Brain microvascular endothelial cell (primary cell): ENCODE measurements around the gene AFF3.

ENCODE experiments used
- DNase-seq: peaks from one replicate; pipeline ENCODE4 v3.0.0-alpha.2; 2020
- H3K27ac ChIP-seq: fragments of 250-450 bp; sonication (Bioruptor Pico); 2 replicates; pipeline ENCODE4 v1.5.1; 2020; ENCODE audit warnings: mild to moderate bottlenecking, moderate library complexity
- H3K27me3 ChIP-seq: fragments of 250-450 bp; sonication (Bioruptor Pico); replicated peaks from 2 replicates; pipeline ENCODE4 v1.5.1; 2020; ENCODE audit warnings: mild to moderate bottlenecking
- H3K36me3 ChIP-seq: fragments of 250-450 bp; sonication (Bioruptor Pico); replicated peaks from 2 replicates; pipeline ENCODE4 v1.5.1; 2020; ENCODE audit warnings: mild to moderate bottlenecking
- H3K4me3 ChIP-seq: 2 replicates; pipeline ENCODE4 v1.5.1; 2011; ENCODE audit warnings: low read depth, mild to moderate bottlenecking, control low read depth, low read length, moderate library complexity
- in situ Hi-C: cut with HindIII; loops from 2 replicates; pipeline ENCODE4 v1.10.0; 2017; ENCODE audit warnings: low sequenced_read_pairs, low pct_ligation_motif_present
- TF ChIP-seq, protein P1 (sequence below): IDR thresholded peaks from 2 replicates; pipeline ENCODE4 v1.5.1; 2011; ENCODE audit warnings: low read depth, mild to moderate bottlenecking, moderate library complexity, low read length, control low read depth, inconsistent platforms; ENCODE audit errors: missing control alignments

Gene AFF3

DNA sequence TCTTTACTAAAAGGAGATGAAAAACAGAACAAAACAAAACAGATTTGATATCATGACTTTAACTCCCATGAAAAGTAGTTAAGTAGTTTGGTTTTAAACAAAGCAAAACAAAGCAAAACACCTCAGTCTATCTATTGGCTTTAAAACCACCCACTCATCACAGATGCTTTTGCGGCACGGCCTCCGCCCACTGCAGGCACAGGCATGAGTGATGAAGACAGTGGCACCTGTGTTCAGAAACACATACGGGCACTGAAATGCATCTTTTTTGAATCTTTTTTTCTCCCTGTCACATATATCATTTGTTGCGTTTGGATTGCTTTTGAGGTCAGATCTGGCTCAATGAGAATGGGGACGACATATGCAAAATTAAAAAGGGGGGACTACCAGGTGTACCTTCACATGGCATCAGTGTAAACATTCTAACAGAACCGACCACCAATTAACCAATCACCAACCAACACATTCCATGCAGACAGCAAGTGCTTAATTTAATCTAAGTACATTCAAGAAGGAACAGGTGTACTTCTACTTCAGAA lies 505.2 kb downstream of the AFF3 start:
- TF ChIP-seq, protein P1, sequence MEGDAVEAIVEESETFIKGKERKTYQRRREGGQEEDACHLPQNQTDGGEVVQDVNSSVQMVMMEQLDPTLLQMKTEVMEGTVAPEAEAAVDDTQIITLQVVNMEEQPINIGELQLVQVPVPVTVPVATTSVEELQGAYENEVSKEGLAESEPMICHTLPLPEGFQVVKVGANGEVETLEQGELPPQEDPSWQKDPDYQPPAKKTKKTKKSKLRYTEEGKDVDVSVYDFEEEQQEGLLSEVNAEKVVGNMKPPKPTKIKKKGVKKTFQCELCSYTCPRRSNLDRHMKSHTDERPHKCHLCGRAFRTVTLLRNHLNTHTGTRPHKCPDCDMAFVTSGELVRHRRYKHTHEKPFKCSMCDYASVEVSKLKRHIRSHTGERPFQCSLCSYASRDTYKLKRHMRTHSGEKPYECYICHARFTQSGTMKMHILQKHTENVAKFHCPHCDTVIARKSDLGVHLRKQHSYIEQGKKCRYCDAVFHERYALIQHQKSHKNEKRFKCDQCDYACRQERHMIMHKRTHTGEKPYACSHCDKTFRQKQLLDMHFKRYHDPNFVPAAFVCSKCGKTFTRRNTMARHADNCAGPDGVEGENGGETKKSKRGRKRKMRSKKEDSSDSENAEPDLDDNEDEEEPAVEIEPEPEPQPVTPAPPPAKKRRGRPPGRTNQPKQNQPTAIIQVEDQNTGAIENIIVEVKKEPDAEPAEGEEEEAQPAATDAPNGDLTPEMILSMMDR = no peak
- in situ Hi-C loops = no loop called here
- H3K27me3 ChIP-seq = no peaks in the 10 kb centered on the region
- no peak for DNase-seq
- no peaks in the 10 kb centered on the region for H3K36me3 ChIP-seq
- H3K27ac ChIP-seq = no peak overlapping the region
- H3K4me3 ChIP-seq = no peak overlapping the region

DNA sequence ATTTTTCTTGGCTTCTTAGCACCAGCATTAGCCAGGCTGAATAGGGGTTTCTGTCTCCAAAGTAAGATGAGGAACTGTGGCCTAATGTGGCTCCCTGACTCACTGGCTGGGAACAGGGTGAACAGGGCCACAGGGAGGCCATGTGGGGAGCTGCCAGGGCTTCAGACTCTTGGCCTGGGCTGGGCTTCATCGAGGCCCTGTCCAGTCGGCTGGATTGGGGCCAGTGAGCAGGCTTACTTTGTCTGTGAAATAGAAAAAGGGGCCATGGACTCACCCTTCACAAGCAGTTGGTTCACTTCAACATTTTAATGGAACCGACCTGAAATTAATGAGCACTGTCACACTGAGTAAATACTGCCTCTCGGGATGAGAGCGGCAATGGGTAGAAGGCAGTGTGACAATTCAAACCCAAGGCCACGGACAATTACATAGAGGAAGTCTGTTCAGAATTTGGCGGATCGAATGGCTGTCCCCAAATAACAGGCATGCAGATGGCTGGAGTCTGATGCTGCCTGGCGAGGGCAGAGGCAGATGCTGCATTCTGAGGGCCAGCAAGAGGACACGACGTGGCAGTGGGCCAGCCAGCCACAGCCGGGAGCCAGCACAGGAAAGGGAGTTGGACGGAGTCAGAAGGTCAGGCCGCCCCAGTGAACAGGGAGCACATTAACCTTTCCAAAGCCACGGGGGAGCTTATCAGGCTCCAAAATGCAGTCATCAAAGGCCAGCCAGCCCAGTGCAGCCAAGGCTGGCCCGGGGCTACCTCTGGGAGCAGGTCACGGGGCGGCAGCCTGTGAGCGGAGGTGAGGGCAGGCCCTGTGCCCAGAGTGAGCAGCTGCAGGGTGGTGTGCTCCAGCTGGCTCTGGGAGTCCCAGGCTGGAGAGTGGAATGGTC lies 506.0 kb downstream of the AFF3 start:
- TF ChIP-seq, protein P1 = no peak
- DNase-seq = no peak
- no peaks in the 10 kb centered on the region for H3K36me3 ChIP-seq
- no peak overlapping the region for H3K27ac ChIP-seq
- in situ Hi-C loops = no loop called here
- no peaks in the 10 kb centered on the region for H3K27me3 ChIP-seq
- no peak overlapping the region for H3K4me3 ChIP-seq

DNA sequence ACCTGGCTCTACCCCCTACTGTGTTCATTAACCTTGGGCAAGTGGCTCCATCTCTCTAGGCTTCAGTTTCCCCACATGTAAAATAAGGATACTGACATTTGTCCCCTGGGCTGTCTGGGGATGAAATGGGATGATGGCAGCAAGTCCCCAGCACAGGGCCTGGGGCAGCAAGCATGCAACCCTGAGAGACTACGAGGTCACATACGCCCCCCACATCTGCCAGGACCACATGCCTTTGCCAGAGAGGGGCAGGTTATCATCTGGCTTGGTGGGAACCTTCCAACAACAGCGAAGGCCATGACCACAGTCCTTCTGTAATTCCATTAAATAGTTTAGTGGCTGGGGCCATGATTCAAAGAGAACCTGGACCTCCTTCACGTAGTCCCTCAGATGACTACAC lies 506.7 kb downstream of the AFF3 start:
- TF ChIP-seq, protein P1 = no peak
- DNase-seq = no peak
- in situ Hi-C loops = no loop called here
- Histone ChIP-seq H3K27me3 (no peaks in the 10 kb centered on the region), H3K27ac (no peak overlapping the region), H3K4me3 (no peak overlapping the region), H3K36me3 (no peaks in the 10 kb centered on the region)

- in situ Hi-C loops = no loop called here
- Histone ChIP-seq H3K27ac (no peak overlapping the region), H3K36me3 (no peaks in the 10 kb centered on the region), H3K27me3 (no peaks in the 10 kb centered on the region), H3K4me3 (no peak overlapping the region)
- TF ChIP-seq, protein P1 = no peak
- no peak for DNase-seq
Observed at GRCh38 chr2:99634234-99634633, 508.2 kb downstream of the AFF3 start.

- Histone ChIP-seq H3K36me3 (no peaks in the 10 kb centered on the region), H3K27me3 (no peaks in the 10 kb centered on the region), H3K27ac (no peak overlapping the region), H3K4me3 (no peak overlapping the region)
- no peak for DNase-seq
- TF ChIP-seq, protein P1 = no peak
- in situ Hi-C loops = no loop called here
Observed at GRCh38 chr2:99631700-99632099, 510.7 kb downstream of the AFF3 start.
